ENCODE results near the gene ZER1. TPM values are rescaled to one million over a fixed set of nuclear protein-coding genes. Genes with fewer than 3 reads are reported as not detected.

The ZER1 gene
- total and polyA plus RNA-seq, 2 of the 4 experiments (the other 2 are of a cell fraction): 7.7 to 34.9 TPM

GRCh38 chr9:128716581-128717254, 55.0 kb downstream of the ZER1 start:
- H3K4me3 ChIP-seq (ENCODE audit: insufficient read depth, low read depth, low read length): no peak overlapping the region
- H3K4me1 ChIP-seq (ENCODE audit: control insufficient read depth, insufficient read depth, low read length): no peaks in the 10 kb centered on the region
- no TSS peak for BruUV-seq (replicated peaks)
- no peak overlapping the region for H4K91ac ChIP-seq (ENCODE audit: insufficient read depth, low read depth, low read length)
- H4K20me1 ChIP-seq (ENCODE audit: insufficient read depth, low read length): no peaks in the 10 kb centered on the region
- no peak overlapping the region for H3K23ac ChIP-seq (ENCODE audit: low read depth, low read length)
- no peak overlapping the region for H3K18ac ChIP-seq (ENCODE audit: low read depth, low read length)
- no peak overlapping the region for H3K9ac ChIP-seq (ENCODE audit: low read depth, low read length)
- ChIA-PET CTCF (interaction anchor here (0.7 kb wide), 1 partner anchor 911 kb away, joined by 4 read pairs; no protein-coding TSS in a partner anchor), POLR2A (ENCODE audit: unreplicated experiment) (no interaction called here)
- H2BK20ac ChIP-seq (ENCODE audit: low read depth, low read length): no peak overlapping the region
- H3K56ac ChIP-seq (ENCODE audit: extremely low read depth, insufficient read depth, low read length): no peak overlapping the region
- no peak overlapping the region for H2BK120ac ChIP-seq (ENCODE audit: low read depth, low read length)
- H2AK5ac ChIP-seq (ENCODE audit: low read depth, low read length): no peak overlapping the region
- H3K9me1 ChIP-seq (ENCODE audit: insufficient read depth, low read length): no peaks in the 10 kb centered on the region
- no peak overlapping the region for H3K4ac ChIP-seq (ENCODE audit: low read depth, low read length)
- no peak overlapping the region for H4K5ac ChIP-seq (ENCODE audit: low read depth, low read length)
- H4K8ac ChIP-seq (ENCODE audit: low read depth in 2 of 2, low read length in 2 of 2): no peak overlapping the region
- in situ Hi-C loops (cut with MboI; ENCODE audit: low sequenced_read_pairs) (no loop called here), dilution Hi-C loops (cut with HindIII; ENCODE audit: low sequenced_read_pairs, unreplicated experiment) (no loop called here), intact Hi-C loops (cut with micrococcal nuclease) (no loop called here)
- no peak overlapping the region for H2BK15ac ChIP-seq (ENCODE audit: low read depth, low read length)
- H3K27ac ChIP-seq (ENCODE audit: insufficient read depth, low read length): no peak overlapping the region
- H3K27me3 ChIP-seq (ENCODE audit: control insufficient read depth, insufficient read depth, low read length): no peaks in the 10 kb centered on the region
- TF ChIP-seq RAD21 (IDR thresholded peaks at IDR 0.05; ENCODE audit: low read length): no peak
- no peak for TF ChIP-seq SMC3 (IDR thresholded peaks at IDR 0.05; ENCODE audit: low read depth, low read length)
- no peak for TF ChIP-seq POLR2A (IDR thresholded peaks at IDR 0.05; ENCODE audit: low read depth, low read length)
- no peak for TF ChIP-seq CHD1 (IDR thresholded peaks at IDR 0.05; ENCODE audit: low read depth, low read length)
- no peak for TF ChIP-seq FOS (IDR thresholded peaks at IDR 0.05; ENCODE audit: low read depth, low read length)
- TF ChIP-seq RFX5 (IDR thresholded peaks at IDR 0.05; ENCODE audit: low read depth, low read length): no peak
- no peak for TF ChIP-seq MAFK (IDR thresholded peaks at IDR 0.05; ENCODE audit: low read depth, low read length)
- TF ChIP-seq MXI1 (IDR thresholded peaks at IDR 0.05; ENCODE audit: borderline replicate concordance, low read depth, low read length): no peak
- no peak for TF ChIP-seq RCOR1 (IDR thresholded peaks at IDR 0.05; ENCODE audit: insufficient replicate concordance, low read length)
- TF ChIP-seq, protein P1, sequence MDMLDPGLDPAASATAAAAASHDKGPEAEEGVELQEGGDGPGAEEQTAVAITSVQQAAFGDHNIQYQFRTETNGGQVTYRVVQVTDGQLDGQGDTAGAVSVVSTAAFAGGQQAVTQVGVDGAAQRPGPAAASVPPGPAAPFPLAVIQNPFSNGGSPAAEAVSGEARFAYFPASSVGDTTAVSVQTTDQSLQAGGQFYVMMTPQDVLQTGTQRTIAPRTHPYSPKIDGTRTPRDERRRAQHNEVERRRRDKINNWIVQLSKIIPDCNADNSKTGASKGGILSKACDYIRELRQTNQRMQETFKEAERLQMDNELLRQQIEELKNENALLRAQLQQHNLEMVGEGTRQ (IDR thresholded peaks at IDR 0.05; ENCODE audit: low read depth, low read length): no peak
- no peak for TF ChIP-seq NFE2L2 (IDR thresholded peaks at IDR 0.05; ENCODE audit: low read depth, low read length)
- no peak for TF ChIP-seq BHLHE40 (IDR thresholded peaks at IDR 0.05; ENCODE audit: low read depth, low read length)
- TF ChIP-seq, protein P2, sequence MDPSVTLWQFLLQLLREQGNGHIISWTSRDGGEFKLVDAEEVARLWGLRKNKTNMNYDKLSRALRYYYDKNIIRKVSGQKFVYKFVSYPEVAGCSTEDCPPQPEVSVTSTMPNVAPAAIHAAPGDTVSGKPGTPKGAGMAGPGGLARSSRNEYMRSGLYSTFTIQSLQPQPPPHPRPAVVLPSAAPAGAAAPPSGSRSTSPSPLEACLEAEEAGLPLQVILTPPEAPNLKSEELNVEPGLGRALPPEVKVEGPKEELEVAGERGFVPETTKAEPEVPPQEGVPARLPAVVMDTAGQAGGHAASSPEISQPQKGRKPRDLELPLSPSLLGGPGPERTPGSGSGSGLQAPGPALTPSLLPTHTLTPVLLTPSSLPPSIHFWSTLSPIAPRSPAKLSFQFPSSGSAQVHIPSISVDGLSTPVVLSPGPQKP (IDR thresholded peaks at IDR 0.05; ENCODE audit: borderline replicate concordance, low read depth, low read length): no peak
- no peak for TF ChIP-seq MAZ (IDR thresholded peaks at IDR 0.05; ENCODE audit: borderline replicate concordance, low read depth, low read length)
- TF ChIP-seq, protein P3, sequence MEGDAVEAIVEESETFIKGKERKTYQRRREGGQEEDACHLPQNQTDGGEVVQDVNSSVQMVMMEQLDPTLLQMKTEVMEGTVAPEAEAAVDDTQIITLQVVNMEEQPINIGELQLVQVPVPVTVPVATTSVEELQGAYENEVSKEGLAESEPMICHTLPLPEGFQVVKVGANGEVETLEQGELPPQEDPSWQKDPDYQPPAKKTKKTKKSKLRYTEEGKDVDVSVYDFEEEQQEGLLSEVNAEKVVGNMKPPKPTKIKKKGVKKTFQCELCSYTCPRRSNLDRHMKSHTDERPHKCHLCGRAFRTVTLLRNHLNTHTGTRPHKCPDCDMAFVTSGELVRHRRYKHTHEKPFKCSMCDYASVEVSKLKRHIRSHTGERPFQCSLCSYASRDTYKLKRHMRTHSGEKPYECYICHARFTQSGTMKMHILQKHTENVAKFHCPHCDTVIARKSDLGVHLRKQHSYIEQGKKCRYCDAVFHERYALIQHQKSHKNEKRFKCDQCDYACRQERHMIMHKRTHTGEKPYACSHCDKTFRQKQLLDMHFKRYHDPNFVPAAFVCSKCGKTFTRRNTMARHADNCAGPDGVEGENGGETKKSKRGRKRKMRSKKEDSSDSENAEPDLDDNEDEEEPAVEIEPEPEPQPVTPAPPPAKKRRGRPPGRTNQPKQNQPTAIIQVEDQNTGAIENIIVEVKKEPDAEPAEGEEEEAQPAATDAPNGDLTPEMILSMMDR (conservative IDR thresholded peaks at IDR 0.05; ENCODE audit: low read depth, low read length): no peak
- TF ChIP-seq CEBPB (IDR thresholded peaks at IDR 0.05; ENCODE audit: low read depth, low read length): no peak
- no peak for DNase-seq
- no peaks in the 10 kb centered on the region for H3K79me1 ChIP-seq (ENCODE audit: low read depth in 1 of 2, low read length in 2 of 2)
- no peak overlapping the region for H3K4me2 ChIP-seq (ENCODE audit: low read depth, low read length)
- peak overlapping the region; percentile 78 for H2AK9ac ChIP-seq (replicated peaks; ENCODE audit: low read depth, low read length, poor library complexity)
- no CpG with 5 or more reads among the region's 7 CpGs for WGBS, 2 experiments (ENCODE audit: extremely low coverage in 2 of 2, insufficient read length in 1 of 2)
- H2AFZ ChIP-seq (replicated peaks; ENCODE audit: low read length, poor library complexity): no peak overlapping the region
- H3K14ac ChIP-seq (replicated peaks; ENCODE audit: low read depth, low read length): no peak overlapping the region
- no peak for ATAC-seq (ENCODE audit: low read depth)
- no peaks in the 10 kb centered on the region for H3K9me3 ChIP-seq (ENCODE audit: control insufficient read depth, insufficient read depth, low read length)
- H2BK5ac ChIP-seq (ENCODE audit: low read depth, low read length, poor library complexity, severe bottlenecking): no peak overlapping the region
- H3K36me3 ChIP-seq (ENCODE audit: control insufficient read depth, insufficient read depth, low read length): peaks cover 3% of the 10 kb centered on the region
